A549 treated with DMSO at 1 μM for 4 hours (cell line): Measurements from ENCODE around the gene BNIPL. TPM values are rescaled to one million over a fixed set of nuclear protein-coding genes. Genes with fewer than 3 reads are reported as not detected.

Experiments used
- total RNA-seq: library from RNA; stranded (reverse); fragments of 200-300 nt; extraction: Qiagen RNA extraction; gene quantifications from 5 replicates; pipeline ENCODE4 v1.2.3, GENCODE V29; 2022; ENCODE audit warnings: low read depth

Gene BNIPL, protein sequence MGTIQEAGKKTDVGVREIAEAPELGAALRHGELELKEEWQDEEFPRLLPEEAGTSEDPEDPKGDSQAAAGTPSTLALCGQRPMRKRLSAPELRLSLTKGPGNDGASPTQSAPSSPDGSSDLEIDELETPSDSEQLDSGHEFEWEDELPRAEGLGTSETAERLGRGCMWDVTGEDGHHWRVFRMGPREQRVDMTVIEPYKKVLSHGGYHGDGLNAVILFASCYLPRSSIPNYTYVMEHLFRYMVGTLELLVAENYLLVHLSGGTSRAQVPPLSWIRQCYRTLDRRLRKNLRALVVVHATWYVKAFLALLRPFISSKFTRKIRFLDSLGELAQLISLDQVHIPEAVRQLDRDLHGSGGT
- total RNA-seq = 0.08 to 0.18 TPM (median 0.11 TPM) in 4 of 5 replicates, not detected in the other

DNA sequence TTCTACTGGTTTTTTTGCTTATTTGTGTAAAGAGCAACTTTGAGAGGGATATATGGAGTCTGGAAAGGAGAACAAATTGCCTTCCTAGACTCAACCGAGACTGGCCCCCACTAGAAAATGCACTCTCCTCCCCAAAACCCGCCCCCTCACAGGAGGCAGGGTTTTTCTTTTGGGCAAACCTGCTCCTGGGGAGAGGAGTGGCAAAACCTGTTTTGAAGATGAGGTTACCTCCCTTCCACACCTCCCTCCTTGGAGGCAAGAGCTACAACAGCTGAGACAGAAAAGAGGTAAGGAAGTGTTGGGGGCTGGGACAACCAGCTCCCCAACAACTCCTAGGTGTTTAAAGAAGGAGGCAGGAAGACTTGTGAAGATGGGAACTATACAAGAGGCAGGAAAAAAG, at the start of gene BNIPL:
BNIPL (plus strand) TSS at position 231 of the 400 bp plus-strand sequence; CDS start at position 371, 140 bp downstream.

DNA sequence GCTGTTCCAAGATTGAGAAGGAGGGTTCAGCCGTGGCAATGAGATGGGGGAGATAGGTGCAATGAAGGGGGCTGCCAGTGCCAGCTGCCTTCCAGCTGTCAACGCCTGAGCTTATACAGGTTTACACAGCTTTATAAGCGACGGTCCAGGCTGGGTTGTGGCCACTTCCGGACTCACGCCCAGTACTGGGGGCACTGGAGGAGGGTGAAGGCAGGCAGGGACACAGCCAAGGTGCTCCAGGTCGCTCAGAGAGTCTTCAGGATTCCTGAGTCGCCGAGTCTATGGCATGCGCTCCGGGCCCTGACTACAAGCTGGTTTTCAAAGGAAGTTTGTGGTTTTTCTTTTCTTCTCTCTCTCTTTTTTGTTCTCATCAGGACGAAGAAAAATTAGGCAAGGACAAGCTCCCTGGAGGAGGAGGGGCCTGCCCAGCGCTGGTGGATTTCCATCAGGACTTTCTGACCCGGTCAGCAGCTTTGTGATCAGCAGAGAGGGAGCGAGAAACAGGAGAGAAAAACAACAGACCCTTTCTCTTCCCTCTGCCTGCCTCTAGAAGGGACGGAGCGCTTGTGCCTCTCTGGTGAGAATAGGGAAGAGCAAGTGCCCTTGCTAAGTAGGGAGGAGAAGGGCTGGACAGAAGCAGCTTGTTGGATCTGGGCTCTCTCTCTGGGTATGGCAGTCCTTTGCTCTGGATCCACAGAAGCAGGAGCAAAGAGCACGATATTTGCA, 29.9 kb upstream of the BNIPL start, which contains the start of gene MINDY1:
MINDY1 (minus strand) TSS at position 576 of the 726 bp plus-strand sequence. CDS start 4,285 bp downstream, outside the sequence.

DNA sequence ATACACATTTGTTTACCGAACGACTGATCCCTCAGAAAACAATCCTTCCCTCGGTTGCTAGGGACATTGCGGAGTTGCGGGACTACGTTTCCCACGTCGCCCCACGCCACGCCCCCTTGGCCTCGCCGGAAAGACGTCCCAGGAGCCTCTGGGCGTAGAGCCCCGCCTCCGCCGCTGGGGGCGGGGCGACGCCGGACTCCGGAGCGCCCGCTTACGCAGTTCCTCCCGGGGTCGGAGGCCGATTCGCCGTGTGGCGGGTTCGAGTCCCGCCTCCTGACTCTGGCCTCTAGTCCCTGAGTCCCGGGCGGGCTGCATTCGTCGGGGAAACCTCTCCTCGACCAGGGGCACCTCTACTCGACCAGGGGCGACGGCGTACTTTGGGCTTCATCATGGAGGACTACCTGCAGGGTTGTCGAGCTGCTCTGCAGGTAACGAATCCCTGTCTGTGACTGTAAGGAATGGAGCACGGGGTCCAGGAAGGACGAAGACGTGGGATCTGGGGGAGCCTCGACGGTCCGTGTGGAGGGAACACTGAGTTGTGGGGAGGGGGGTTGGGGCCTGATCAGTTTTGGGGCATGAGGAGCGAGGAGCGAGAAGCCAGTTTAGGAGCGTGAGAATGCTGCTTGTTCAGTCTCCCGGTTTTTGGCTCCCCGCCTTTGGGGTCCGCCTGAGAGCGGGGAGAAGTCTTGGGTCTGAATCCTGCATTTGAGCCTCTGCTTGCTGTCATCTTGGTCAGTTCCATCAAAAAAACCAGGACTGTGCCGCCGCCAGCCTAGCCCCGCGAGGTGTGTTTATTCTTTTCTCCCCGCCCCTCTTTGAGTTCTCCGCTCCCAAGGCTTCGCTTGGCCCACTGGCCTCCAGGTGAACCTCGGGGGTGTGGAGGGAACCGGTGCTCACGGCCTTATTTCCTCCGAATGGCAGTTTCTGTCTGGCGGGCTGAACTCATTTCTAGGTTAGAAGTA, 27.9 kb upstream of the BNIPL start, which contains the start of gene PRUNE1:
PRUNE1 (plus strand) TSS at position 206 of the 962 bp plus-strand sequence; CDS start at position 390, 184 bp downstream.

DNA sequence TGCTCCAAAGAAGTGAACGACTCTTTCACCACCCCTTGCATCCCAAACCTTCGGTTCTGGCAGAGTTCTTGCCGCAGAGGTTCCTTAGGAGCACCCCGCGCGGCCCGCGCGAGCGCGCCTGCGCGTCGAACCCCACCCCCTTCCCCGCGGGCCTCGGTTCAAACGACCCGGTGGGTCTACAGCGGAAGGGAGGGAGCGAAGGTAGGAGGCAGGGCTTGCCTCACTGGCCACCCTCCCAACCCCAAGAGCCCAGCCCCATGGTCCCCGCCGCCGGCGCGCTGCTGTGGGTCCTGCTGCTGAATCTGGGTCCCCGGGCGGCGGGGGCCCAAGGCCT, 11.2 kb downstream of the BNIPL start, which contains the start of gene C1orf56:
C1orf56 (plus strand) TSS at position 161 of the 334 bp plus-strand sequence; CDS start at position 258, 97 bp downstream.

DNA sequence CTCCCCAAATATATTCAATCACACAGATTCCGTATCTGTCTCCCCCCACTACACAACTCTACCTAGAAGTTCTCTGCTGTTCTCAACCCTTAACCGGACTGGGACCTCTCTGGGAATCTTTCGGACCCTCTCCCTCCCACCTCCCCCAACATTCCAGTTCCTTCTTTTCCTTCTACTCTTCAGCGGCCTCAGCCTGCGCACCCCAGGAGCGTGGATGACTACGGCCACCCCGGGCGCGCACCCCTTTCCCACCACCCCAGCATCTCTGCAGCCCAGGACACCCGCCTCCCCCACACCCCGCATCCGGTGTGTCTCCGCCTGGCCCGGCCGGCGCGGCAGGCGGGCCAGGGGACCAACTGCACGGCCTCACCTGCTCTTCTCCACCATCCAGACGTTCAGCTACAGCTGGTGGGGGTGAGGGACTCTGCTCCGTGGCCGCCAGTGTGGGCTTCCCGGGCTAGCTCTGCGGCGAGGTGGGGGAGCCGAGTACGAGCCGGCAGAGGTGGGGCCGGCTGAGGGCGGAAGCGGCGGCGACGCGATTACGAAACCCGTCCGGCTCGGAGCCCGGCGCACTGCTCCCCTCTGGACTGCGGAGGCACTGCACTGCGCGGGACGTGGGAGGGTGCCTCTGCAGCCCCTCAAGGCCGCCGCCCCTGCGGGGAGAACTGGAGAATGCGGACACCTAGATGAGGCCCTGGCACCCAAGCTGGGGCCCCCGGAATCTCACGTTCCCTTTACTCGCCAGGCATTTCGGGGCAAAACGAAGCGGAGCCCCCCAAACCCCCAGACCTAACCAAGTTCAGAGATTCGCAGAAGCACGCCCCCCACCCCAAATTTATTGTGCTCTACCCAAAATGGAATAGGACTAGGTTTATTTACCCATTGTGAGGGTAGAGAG, 23.0 kb downstream of the BNIPL start, which contains the start of gene CDC42SE1:
CDC42SE1 (minus strand) TSS at position 514 of the 898 bp plus-strand sequence. CDS start 3,892 bp downstream, outside the sequence.

DNA sequence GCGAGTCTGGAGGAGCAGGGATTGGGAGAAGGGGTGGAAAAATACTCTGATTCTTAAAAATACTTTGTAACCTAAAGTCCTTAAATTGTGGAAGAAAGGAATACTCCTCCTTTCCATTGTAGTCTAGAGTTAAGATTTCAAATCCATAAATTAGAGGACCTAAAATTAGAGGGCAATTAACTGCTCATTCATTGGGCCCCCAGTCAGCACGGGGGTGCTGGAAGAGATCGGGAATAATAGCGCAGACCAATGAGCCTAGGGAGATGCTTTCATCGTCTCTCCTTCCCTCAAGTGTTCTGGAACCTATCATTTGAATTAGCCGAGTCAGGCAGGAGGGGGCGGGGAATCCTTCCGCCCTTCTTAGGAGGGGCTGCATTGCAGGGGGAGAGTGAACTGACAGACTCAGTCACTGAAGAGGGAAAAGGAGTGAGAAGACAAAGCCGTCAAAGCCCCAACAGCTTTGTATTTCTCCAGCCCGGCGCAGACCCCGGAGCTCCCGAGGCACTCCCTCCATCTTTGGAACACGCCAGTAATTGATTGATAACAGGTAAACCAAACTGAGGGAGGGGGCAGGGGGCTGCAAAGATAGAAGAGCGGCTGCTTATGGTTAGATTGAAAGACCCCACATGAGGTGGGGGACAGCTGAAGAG, 23.7 kb downstream of the BNIPL start, which contains the start of gene MLLT11:
MLLT11 (plus strand) TSS at position 391 of the 650 bp plus-strand sequence. CDS start 6,828 bp downstream, outside the sequence.

DNA sequence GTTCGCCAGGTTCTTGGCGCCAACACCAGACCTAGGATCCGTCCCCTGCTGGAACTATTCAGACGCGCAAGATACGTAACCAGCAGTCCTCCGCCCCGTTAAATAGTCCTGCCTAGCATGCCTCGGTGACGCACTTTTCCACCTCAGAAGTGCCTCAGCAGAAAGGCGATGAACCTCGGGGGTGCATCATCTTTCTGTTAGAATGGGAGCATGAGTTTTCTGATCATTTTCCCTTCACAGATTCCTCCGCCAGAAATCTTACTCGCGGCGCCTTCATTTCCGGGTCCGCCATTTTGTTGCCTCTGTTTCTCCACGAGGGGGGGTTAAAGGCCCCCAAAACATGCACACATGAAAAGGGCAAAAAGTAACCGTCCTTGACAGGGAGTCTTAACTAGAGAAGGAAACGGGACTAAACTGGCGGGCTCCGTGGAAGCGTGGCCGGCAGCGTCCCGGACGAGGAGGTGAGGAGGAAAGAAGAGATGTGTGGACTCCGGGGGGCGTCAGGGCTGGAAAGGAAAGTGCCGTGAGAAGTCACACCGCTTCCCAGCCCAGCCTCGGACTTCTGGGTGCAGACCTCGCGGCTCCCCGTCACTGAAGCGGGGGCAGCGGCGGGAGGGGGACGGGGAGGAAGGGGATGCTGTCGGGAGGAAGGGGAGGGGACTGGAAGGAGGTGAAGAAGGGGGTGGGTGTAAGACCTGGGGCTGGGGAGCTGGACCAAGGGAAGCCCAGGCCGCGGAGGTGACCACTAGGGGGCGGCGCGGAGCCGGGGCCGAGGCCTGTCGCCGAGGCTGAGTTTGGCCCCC, 34.3 kb downstream of the BNIPL start, which contains the start of gene GABPB2:
GABPB2 (plus strand) TSS at position 288 of the 803 bp plus-strand sequence. CDS start 17,429 bp downstream, outside the sequence.

Other genes starting within 250 kb of the BNIPL start
- 1.5 to 2.4 TPM (median 1.7 TPM) in 5 replicates for gene CTSK, start 228.3 kb upstream of the BNIPL start, total RNA-seq
- 10.3 to 14.9 TPM (median 13.5 TPM) in 5 replicates for gene ARNT, start 160.0 kb upstream of the BNIPL start, total RNA-seq
- gene CTXND2, start 149.4 kb upstream of the BNIPL start, total RNA-seq = 0.07 TPM in 1 of 5 replicates, not detected in the others
- gene SETDB1, start 110.2 kb upstream of the BNIPL start, total RNA-seq = 21.0 to 27.0 TPM (median 24.8 TPM) in 5 replicates
- 253 to 265 TPM (median 263 TPM) in 5 replicates for gene CERS2, start 61.8 kb upstream of the BNIPL start, total RNA-seq
- 0.57 to 1.0 TPM (median 0.67 TPM) in 5 replicates for gene ANXA9, start 54.3 kb upstream of the BNIPL start, total RNA-seq
- gene MINDY1, start 29.7 kb upstream of the BNIPL start, total RNA-seq = 2.1 to 3.9 TPM (median 3.1 TPM) in 5 replicates
- 12.7 to 17.8 TPM (median 15.1 TPM) in 5 replicates for gene PRUNE1, start 28.1 kb upstream of the BNIPL start, total RNA-seq
- 6.4 to 7.6 TPM (median 7.1 TPM) in 5 replicates for gene C1orf56, start 11.2 kb downstream of the BNIPL start, total RNA-seq
- gene CDC42SE1, start 23.0 kb downstream of the BNIPL start, total RNA-seq = 72.0 to 83.5 TPM (median 79.6 TPM) in 5 replicates
- gene MLLT11, start 23.8 kb downstream of the BNIPL start, total RNA-seq = 15.9 to 20.3 TPM (median 18.8 TPM) in 5 replicates
- 2.3 to 4.7 TPM (median 3.7 TPM) in 5 replicates for gene GABPB2, start 34.2 kb downstream of the BNIPL start, total RNA-seq
- gene SEMA6C, start 110.0 kb downstream of the BNIPL start, total RNA-seq = 0.72 to 2.0 TPM (median 1.4 TPM) in 5 replicates
- gene TNFAIP8L2, start 120.1 kb downstream of the BNIPL start, total RNA-seq = not detected in 5 replicates
- 5.2 to 7.2 TPM (median 6.5 TPM) in 5 replicates for gene LYSMD1, start 129.3 kb downstream of the BNIPL start, total RNA-seq
- gene SCNM1, start 129.6 kb downstream of the BNIPL start, total RNA-seq = 41.8 to 46.9 TPM (median 46.7 TPM) in 5 replicates
- 0.25 to 0.44 TPM (median 0.33 TPM) in 4 of 5 replicates, not detected in the other for gene TMOD4, start 139.4 kb downstream of the BNIPL start, total RNA-seq
- gene VPS72, start 153.6 kb downstream of the BNIPL start, total RNA-seq = 44.2 to 71.7 TPM (median 45.2 TPM) in 5 replicates
- gene PIP5K1A, start 162.0 kb downstream of the BNIPL start, total RNA-seq = 43.6 to 69.2 TPM (median 48.2 TPM) in 5 replicates
- gene PSMD4, start 218.1 kb downstream of the BNIPL start, total RNA-seq = 173 to 200 TPM (median 195 TPM) in 5 replicates
- 14.3 to 17.0 TPM (median 14.8 TPM) in 5 replicates for gene ZNF687, start 245.7 kb downstream of the BNIPL start, total RNA-seq